Astrocyte (in vitro differentiated cells and primary cell): ENCODE results near the gene FHAD1. TPM values are rescaled to one million over a fixed set of nuclear protein-coding genes. Genes with fewer than 3 reads are reported as not detected.

ENCODE experiments used
- DNase-seq: peaks from one replicate; pipeline ENCODE4 v3.0.0-alpha.2; 2010; ENCODE audit warnings: low read depth
- FAIRE-seq: peaks from 2 replicates; lab custom pipeline; 2011; peaks lifted over from hg19 to GRCh38; lab: Jason Lieb, UNC
- H2AFZ ChIP-seq: 2 replicates; pipeline ENCODE4 v1.6.0; 2012; ENCODE audit warnings: low read depth, low read length, inconsistent platforms
- H3K27ac ChIP-seq: 2 replicates; pipeline ENCODE4 v1.5.1; 2011; ENCODE audit warnings: low read depth, low read length, inconsistent platforms
- H3K27me3 ChIP-seq: 2 replicates; pipeline ENCODE4 v1.6.0; 2011; ENCODE audit warnings: low read length, inconsistent platforms; ENCODE audit not compliant: insufficient read depth
- H3K36me3 ChIP-seq: 2 replicates; pipeline ENCODE4 v1.5.1; 2011; ENCODE audit warnings: low read length, inconsistent platforms; ENCODE audit not compliant: insufficient read depth
- H3K4me1 ChIP-seq: 2 replicates; pipeline ENCODE4 v1.5.1; 2011; ENCODE audit warnings: low read length, inconsistent platforms; ENCODE audit not compliant: insufficient read depth
- H3K4me2 ChIP-seq: 2 replicates; pipeline ENCODE4 v1.6.0; 2012; ENCODE audit warnings: low read length, inconsistent platforms
- H3K4me3 ChIP-seq: 2 replicates; pipeline ENCODE4 v1.5.1; 2011; ENCODE audit warnings: low read depth, mild to moderate bottlenecking, low read length, inconsistent platforms; ENCODE audit not compliant: insufficient read depth
- H3K79me2 ChIP-seq: 2 replicates; pipeline ENCODE4 v1.6.0; 2012; ENCODE audit warnings: mild to moderate bottlenecking, low read length, inconsistent platforms; ENCODE audit not compliant: insufficient read depth
- H3K9ac ChIP-seq: 2 replicates; pipeline ENCODE4 v1.6.0; 2012; ENCODE audit warnings: mild to moderate bottlenecking, low read length, inconsistent platforms
- H3K9me3 ChIP-seq: 2 replicates; pipeline ENCODE4 v1.5.1; 2012; ENCODE audit warnings: low read depth, mild to moderate bottlenecking, low read length, inconsistent platforms; ENCODE audit not compliant: insufficient read depth
- H4K20me1 ChIP-seq: 2 replicates; pipeline ENCODE4 v1.6.0; 2012; ENCODE audit warnings: low read length, inconsistent platforms; ENCODE audit not compliant: insufficient read depth
- H3K27ac Mint-ChIP-seq: one replicate; pipeline ENCODE4 v1.8.0; 2021; ENCODE audit warnings: mild to moderate bottlenecking, mixed read lengths; ENCODE audit not compliant: unreplicated experiment
- H3K27me3 Mint-ChIP-seq: one replicate; pipeline ENCODE4 v1.8.0; 2021; ENCODE audit warnings: low read depth, mixed read lengths; ENCODE audit not compliant: unreplicated experiment
- H3K36me3 Mint-ChIP-seq: one replicate; pipeline ENCODE4 v1.8.0; 2021; ENCODE audit warnings: low read depth, mixed read lengths; ENCODE audit not compliant: unreplicated experiment
- H3K4me1 Mint-ChIP-seq: one replicate; pipeline ENCODE4 v1.8.0; 2021; ENCODE audit warnings: low read depth, mixed read lengths; ENCODE audit not compliant: unreplicated experiment
- H3K4me3 Mint-ChIP-seq: one replicate; pipeline ENCODE4 v1.8.0; 2021; ENCODE audit warnings: mild to moderate bottlenecking, moderate library complexity, mixed read lengths; ENCODE audit not compliant: unreplicated experiment
- H3K9me3 Mint-ChIP-seq: one replicate; pipeline ENCODE4 v1.8.0; 2021; ENCODE audit warnings: mild to moderate bottlenecking, mixed read lengths; ENCODE audit not compliant: unreplicated experiment
- EZH2 ChIP-seq: IDR thresholded peaks from 2 replicates; pipeline ENCODE4 v1.6.1; 2012; ENCODE audit warnings: mild to moderate bottlenecking, low read length, inconsistent platforms; ENCODE audit not compliant: insufficient read depth
- total RNA-seq: library from RNA; stranded (reverse); gene quantifications from 2 replicates; pipeline ENCODE4 v1.2.1, GENCODE V29; 2021
- TF ChIP-seq, protein P1 (sequence below): IDR thresholded peaks from 2 replicates; pipeline ENCODE4 v1.5.1; 2011; ENCODE audit warnings: low read depth, mild to moderate bottlenecking, inconsistent platforms, low read length, moderate library complexity; ENCODE audit not compliant: insufficient read depth

Gene FHAD1
- total RNA-seq, 1 donor from 2014 or later = 0.25 TPM

DNA sequence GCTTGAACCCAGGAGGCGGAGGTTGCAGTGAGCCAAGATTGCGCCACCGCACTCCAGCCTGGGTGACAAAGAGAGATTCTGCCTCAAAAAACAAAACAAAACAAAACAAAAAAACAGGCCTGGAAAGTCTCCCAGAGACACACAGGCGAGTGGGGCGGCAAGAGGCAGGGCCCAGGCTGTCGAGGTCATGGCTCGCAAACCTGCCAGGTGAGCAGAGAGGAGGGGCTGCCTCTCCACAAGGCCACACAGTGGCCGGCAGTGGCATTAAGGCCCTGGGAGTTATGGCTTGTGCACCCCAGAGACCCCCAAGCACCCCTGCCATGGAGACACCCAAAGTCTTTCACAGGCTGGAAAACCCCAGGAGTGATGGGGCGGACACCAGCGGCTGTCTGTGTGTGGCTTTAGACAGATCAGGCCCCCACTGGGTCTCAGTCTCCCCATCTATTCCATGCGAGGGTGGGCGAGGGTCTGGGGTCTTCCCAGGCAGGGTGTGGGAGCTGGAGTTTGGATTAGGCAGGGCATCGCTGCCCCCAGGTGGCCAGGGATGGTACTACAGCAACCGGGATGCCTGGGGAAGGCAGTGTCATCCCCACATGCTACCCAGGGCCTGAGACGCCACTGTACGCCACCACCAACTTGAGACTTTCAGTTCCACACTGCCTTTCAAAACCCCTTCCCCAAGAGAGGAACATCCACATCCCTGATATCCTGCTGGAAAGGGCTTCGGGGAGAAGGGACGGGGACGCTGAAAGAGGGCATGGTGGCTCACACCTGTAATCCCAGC, 184.0 kb downstream of the FHAD1 start:
- H3K36me3 ChIP-seq = no peaks in the 10 kb centered on the region
- no peak overlapping the region for H3K4me3 Mint-ChIP-seq
- H3K79me2 ChIP-seq = no peaks in the 10 kb centered on the region
- H3K4me1 ChIP-seq = peaks cover 16% of the 10 kb centered on the region
- H3K9me3 Mint-ChIP-seq = peaks cover 4% of the 10 kb centered on the region
- H3K4me1 Mint-ChIP-seq = peaks cover 11% of the 10 kb centered on the region
- H3K9ac ChIP-seq = no peak overlapping the region
- no peak overlapping the region for H3K4me2 ChIP-seq
- no peak overlapping the region for H3K4me3 ChIP-seq
- H3K9me3 ChIP-seq = no peaks in the 10 kb centered on the region
- TF ChIP-seq EZH2 = no peak
- TF ChIP-seq, protein P1, sequence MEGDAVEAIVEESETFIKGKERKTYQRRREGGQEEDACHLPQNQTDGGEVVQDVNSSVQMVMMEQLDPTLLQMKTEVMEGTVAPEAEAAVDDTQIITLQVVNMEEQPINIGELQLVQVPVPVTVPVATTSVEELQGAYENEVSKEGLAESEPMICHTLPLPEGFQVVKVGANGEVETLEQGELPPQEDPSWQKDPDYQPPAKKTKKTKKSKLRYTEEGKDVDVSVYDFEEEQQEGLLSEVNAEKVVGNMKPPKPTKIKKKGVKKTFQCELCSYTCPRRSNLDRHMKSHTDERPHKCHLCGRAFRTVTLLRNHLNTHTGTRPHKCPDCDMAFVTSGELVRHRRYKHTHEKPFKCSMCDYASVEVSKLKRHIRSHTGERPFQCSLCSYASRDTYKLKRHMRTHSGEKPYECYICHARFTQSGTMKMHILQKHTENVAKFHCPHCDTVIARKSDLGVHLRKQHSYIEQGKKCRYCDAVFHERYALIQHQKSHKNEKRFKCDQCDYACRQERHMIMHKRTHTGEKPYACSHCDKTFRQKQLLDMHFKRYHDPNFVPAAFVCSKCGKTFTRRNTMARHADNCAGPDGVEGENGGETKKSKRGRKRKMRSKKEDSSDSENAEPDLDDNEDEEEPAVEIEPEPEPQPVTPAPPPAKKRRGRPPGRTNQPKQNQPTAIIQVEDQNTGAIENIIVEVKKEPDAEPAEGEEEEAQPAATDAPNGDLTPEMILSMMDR = peak; percentile 85
- H4K20me1 ChIP-seq = peaks cover 26% of the 10 kb centered on the region
- FAIRE-seq (no peak), DNase-seq (no peak)
- H3K27ac Mint-ChIP-seq = no peak overlapping the region
- H2AFZ ChIP-seq = no peak overlapping the region
- no peaks in the 10 kb centered on the region for H3K27me3 Mint-ChIP-seq
- H3K36me3 Mint-ChIP-seq = peaks cover 6% of the 10 kb centered on the region
- no peaks in the 10 kb centered on the region for H3K27me3 ChIP-seq
- no peak overlapping the region for H3K27ac ChIP-seq

DNA sequence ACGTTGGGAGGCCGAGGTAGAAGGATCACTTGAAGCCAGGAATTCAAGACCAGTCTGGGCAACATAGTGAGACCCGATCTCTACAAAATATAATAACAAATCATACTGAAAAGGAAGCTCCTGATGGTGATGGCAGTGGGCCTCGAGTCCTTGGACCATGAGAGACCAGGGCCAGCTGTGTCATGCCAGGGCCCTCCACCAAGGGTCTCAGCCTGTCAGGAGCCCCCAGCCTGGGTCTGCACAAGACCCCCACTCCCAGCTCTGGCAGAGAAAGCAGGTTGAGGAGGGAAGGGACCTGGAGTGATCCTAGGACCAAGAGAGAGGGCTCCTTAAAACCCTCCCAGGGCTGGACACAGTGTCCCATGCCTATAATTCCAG, 184.5 kb downstream of the FHAD1 start:
- Mint-ChIP-seq H3K36me3 (peaks cover 2% of the 10 kb centered on the region), H3K4me3 (no peak overlapping the region), H3K27ac (no peak overlapping the region), H3K4me1 (peaks cover 5% of the 10 kb centered on the region), H3K9me3 (no peaks in the 10 kb centered on the region), H3K27me3 (no peaks in the 10 kb centered on the region)
- Histone ChIP-seq H3K27me3 (no peaks in the 10 kb centered on the region), H3K9me3 (no peaks in the 10 kb centered on the region), H2AFZ (no peak overlapping the region), H3K36me3 (no peaks in the 10 kb centered on the region), H3K4me2 (no peak overlapping the region), H3K4me3 (no peak overlapping the region), H3K4me1 (peaks cover 13% of the 10 kb centered on the region), H3K27ac (no peak overlapping the region), H3K79me2 (no peaks in the 10 kb centered on the region), H4K20me1 (peaks cover 20% of the 10 kb centered on the region), H3K9ac (no peak overlapping the region)
- DNase-seq = no peak
- no peak for TF ChIP-seq EZH2
- TF ChIP-seq, protein P1 = no peak
- FAIRE-seq = no peak

DNA sequence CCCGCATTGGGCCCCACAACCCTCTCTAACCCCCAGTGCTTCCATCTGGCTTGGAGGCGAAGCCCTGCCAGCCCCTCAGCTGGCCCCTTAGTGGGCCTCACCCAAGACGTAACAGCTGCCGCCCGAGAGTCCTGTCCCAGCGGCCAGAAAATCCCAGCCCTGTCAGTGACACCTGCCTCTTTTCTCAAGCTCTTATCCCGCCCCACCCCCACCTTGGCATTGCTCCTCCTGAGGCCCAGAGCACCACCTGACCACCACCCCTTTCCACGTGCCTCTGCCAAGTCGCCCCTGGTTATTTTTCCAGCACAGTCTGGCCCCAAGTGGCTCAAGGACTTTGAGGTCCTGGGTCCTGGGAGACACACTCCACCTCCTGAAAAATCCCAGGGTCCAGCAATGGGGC, 185.3 kb downstream of the FHAD1 start:
- FAIRE-seq = no peak
- no peaks in the 10 kb centered on the region for H3K36me3 Mint-ChIP-seq
- no peak overlapping the region for H3K27ac ChIP-seq
- H3K27me3 ChIP-seq = no peaks in the 10 kb centered on the region
- H3K4me1 ChIP-seq = peaks cover 5% of the 10 kb centered on the region
- no peak overlapping the region for H3K4me3 Mint-ChIP-seq
- no peak overlapping the region for H2AFZ ChIP-seq
- no peaks in the 10 kb centered on the region for H3K9me3 Mint-ChIP-seq
- H3K9ac ChIP-seq = no peak overlapping the region
- peaks cover 2% of the 10 kb centered on the region for H3K27me3 Mint-ChIP-seq
- no peaks in the 10 kb centered on the region for H3K4me1 Mint-ChIP-seq
- peaks cover 15% of the 10 kb centered on the region for H4K20me1 ChIP-seq
- H3K79me2 ChIP-seq = no peaks in the 10 kb centered on the region
- no peak overlapping the region for H3K4me2 ChIP-seq
- H3K4me3 ChIP-seq = no peak overlapping the region
- TF ChIP-seq, protein P1 = no peak
- no peak for TF ChIP-seq EZH2
- H3K27ac Mint-ChIP-seq = peak overlapping the region; percentile 18
- no peaks in the 10 kb centered on the region for H3K36me3 ChIP-seq
- H3K9me3 ChIP-seq = no peaks in the 10 kb centered on the region
- DNase-seq = no peak
